Uterus (tissue), 4 donors: ENCODE results near the gene KRTAP4-5. TPM values are rescaled to one million over a fixed set of nuclear protein-coding genes. Genes with fewer than 3 reads are reported as not detected.
"Not testable (repeated sequence)": the region's sequence is repeated elsewhere in the genome, so short reads cannot be mapped to it uniquely, and the experiment has no call there.

Experiments
- DNase-seq, 2 donors: peaks; one replicate each; pipeline ENCODE4 v3.0.0-alpha.2; 2019 to 2020
- H3K27ac ChIP-seq, 2 donors: fragments of 200-600 bp; sonication (generic); 1 replicate in 1 of 2; 2 replicates in 1 of 2; pipeline ENCODE4 v1.5.1; 2016 to 2018
- H3K27me3 ChIP-seq, 2 donors: fragments of 200-600 bp; sonication (generic); one replicate each; pipeline ENCODE4 v1.5.1; 2018 to 2019; ENCODE audit warnings: control low read depth in 1 of 2
- H3K36me3 ChIP-seq, 2 donors: fragments of 200-600 bp; sonication (generic); one replicate each; pipeline ENCODE4 v1.5.1; 2019; ENCODE audit warnings: control low read depth in 1 of 2
- H3K4me1 ChIP-seq, 2 donors: fragments of 200-600 bp; sonication (generic); one replicate each; pipeline ENCODE4 v1.5.1; 2018 to 2019; ENCODE audit warnings: control low read depth in 1 of 2
- H3K4me3 ChIP-seq, 2 donors: fragments of 200-600 bp; sonication (generic); 1 replicate in 1 of 2; 2 replicates in 1 of 2; pipeline ENCODE4 v1.5.1; 2018 to 2019; ENCODE audit warnings: mild to moderate bottlenecking in 1 of 2
- H3K9me3 ChIP-seq, 2 donors: fragments of 200-600 bp; sonication (generic); one replicate each; pipeline ENCODE4 v1.5.1; 2019; ENCODE audit warnings: control low read depth in 1 of 2
- POLR2A ChIP-seq, 2 donors: fragments of 450-650 bp; IDR thresholded peaks; one replicate each; pipeline ENCODE4 v1.6.1; 2016; ENCODE audit warnings: antibody characterized with exemption in 2 of 2, mild to moderate bottlenecking in 1 of 2, moderate library complexity in 1 of 2
- intact Hi-C: fragments of 100-400 bp; cut with DNase I; formaldehyde crosslinking; loops from one replicate; pipeline ENCODE4 v1.15.1; 2023; ENCODE audit warnings: low total_unique reads
- total RNA-seq, 4 donors: library from RNA; depleted of rRNA in 3 of 4; stranded (reverse); fragments of >200 nt in 3 of 4; gene quantifications; one replicate each; pipeline versions ENCODE4 v1.1.0 to v1.2.4, GENCODE V29; 2014 to 2023
- TF ChIP-seq, protein P1 (sequence below), 4 experiments: fragments of 200-600 bp in 2 of 4; fragments of 450-650 bp in 2 of 4; sonication (generic) in 2 of 4; IDR thresholded peaks; one replicate each; pipeline ENCODE4 v1.5.1; 2016 to 2019; ENCODE audit warnings: antibody characterized with exemption in 4 of 4, mild to moderate bottlenecking in 2 of 4, moderate library complexity in 1 of 4
- donor health status: DM: yes; HTN: yes; CAD: no.

The KRTAP4-5 gene
- total RNA-seq, 4 donors from 2014 or later = not detected

DNA sequence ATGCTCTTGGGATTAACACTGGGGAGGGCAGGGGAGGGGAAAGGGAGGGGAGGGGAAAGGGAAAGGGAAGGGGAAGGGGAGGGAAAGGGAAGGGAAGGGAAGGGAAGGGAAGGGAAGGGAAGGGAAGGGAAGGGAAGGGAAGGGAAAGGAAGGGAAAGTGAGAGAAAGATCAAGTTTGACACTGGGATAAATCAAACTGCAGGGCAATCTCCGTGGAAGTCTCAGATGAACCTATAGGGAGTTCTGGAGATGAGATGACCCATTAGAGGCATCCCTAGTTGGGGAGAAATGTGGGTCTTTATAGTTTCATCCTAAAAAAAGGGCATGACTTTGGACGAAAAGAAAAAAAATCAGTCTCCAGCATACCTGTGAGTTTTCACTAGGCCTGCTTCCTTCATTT lies 27.9 kb downstream of the KRTAP4-5 start:
- intact Hi-C loops = no loop called here
- no peak for DNase-seq
- no peak for TF ChIP-seq POLR2A (IDR thresholded peaks at IDR 0.05)
- TF ChIP-seq, protein P1, sequence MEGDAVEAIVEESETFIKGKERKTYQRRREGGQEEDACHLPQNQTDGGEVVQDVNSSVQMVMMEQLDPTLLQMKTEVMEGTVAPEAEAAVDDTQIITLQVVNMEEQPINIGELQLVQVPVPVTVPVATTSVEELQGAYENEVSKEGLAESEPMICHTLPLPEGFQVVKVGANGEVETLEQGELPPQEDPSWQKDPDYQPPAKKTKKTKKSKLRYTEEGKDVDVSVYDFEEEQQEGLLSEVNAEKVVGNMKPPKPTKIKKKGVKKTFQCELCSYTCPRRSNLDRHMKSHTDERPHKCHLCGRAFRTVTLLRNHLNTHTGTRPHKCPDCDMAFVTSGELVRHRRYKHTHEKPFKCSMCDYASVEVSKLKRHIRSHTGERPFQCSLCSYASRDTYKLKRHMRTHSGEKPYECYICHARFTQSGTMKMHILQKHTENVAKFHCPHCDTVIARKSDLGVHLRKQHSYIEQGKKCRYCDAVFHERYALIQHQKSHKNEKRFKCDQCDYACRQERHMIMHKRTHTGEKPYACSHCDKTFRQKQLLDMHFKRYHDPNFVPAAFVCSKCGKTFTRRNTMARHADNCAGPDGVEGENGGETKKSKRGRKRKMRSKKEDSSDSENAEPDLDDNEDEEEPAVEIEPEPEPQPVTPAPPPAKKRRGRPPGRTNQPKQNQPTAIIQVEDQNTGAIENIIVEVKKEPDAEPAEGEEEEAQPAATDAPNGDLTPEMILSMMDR (IDR thresholded peaks at IDR 0.05) = no peak
- H3K4me1 ChIP-seq = no peaks in the 10 kb centered on the region
- no peak overlapping the region for H3K27ac ChIP-seq
- H3K36me3 ChIP-seq = no peaks in the 10 kb centered on the region
- H3K27me3 ChIP-seq = no peaks in the 10 kb centered on the region
- H3K9me3 ChIP-seq = no peaks in the 10 kb centered on the region
- H3K4me3 ChIP-seq = no peak overlapping the region

DNA sequence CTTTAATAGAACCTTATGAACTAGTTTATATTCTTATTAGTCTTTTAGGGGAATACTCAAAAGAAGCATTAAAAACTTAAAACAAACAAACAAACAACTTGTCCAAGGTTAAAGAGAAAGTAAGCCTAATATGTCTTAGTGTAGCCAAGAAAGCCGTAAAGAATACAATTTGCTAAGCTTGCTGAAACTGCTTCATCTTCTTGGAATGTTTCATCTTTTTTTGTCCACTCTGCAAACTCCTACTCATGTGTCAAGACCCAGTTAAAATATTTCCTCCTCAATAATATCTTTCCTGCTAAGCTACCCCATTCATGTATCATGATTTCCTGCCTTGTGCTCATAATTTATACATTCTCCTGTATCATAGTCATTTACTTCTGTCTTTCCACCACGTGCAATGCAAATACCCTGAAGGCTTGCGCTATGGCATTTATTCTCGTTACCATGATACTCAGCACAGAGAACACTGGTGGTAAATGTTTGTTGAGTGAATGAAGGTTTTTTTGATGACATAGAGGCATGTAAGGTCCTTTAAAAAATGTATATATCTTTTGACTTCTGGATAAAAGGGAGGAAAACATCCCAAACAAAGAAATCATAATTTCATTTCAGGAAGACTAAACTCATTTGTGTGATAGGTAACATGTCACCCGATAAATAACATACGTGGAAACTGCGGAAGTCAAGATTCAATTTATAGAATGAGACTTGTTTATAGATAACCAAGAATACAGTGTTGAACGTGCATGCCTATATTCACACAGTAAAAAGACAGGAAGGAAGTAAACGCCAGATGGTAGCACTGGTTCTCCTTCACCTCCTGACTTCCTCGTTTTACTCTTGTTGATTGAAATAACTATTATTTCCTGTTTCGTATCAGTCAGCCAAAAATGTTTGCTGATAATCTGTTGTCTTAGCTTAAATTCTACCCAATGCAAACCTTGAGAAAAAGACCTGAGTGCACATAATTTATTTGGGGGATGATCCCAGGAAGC lies 29.6 kb downstream of the KRTAP4-5 start:
- H3K36me3 ChIP-seq, H3K9me3 ChIP-seq, H3K27me3 ChIP-seq, H3K27ac ChIP-seq, DNase-seq, intact Hi-C loops, H3K4me1 ChIP-seq, H3K4me3 ChIP-seq: not testable (repeated sequence)

DNA sequence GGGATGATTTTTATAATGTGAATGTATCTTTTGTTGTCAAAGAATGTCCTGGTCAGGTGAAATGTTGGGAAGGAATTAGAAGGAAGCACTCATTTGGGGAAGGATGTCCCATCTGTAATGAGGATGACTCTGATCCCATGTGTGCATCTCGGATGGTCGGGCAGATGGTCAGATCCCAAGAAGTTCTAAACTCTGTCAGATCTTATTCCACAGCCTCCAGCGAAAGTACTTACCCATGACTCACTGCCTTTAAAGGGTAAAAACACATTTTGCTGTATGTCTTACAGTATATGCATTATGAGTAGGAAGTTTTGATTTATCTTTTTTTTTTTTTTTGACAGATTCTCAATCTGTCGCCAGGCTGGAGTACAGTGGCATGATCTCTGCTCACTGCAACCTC lies 30.9 kb downstream of the KRTAP4-5 start:
- H3K9me3 ChIP-seq = no peaks in the 10 kb centered on the region
- H3K4me1 ChIP-seq = no peaks in the 10 kb centered on the region
- intact Hi-C loops = no loop called here
- H3K4me3 ChIP-seq = no peak overlapping the region
- DNase-seq = no peak
- H3K27ac ChIP-seq = no peak overlapping the region
- TF ChIP-seq POLR2A (IDR thresholded peaks at IDR 0.05) = no peak
- TF ChIP-seq, protein P1 (IDR thresholded peaks at IDR 0.05) = no peak
- H3K36me3 ChIP-seq = no peaks in the 10 kb centered on the region
- no peaks in the 10 kb centered on the region for H3K27me3 ChIP-seq

DNA sequence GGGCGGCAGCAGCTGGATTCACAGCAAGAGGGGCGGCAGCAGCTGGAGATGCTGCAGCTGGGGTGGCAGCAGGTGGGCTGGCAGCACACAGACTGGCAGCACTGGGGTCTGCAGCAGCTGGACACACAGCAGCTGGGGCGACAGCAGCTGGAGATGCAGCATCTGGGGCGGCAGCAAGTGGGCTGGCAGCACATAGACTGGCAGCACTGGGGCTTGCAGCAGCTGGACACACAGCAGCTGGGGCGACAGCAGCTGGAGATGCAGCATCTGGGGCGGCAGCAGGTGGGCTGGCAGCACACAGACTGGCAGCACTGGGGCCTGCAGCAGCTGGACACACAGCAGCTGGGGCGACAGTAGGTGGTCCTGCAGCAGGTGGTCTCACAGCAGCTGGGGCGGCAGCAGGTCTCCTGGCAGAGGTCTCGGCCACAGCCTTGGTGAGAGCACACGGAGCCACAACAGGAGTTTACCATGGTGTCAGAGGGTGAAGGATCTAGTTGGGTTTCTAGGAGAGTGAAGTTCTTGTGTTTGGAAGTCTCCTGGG lies 31.7 kb downstream of the KRTAP4-5 start, which contains the start of gene KRTAP4-11:
Gene KRTAP4-11 (minus strand): TSS at position 528 of the 541 bp plus-strand sequence. CDS start 58 bp downstream, at position 470.
- H3K4me1 ChIP-seq, DNase-seq, H3K9me3 ChIP-seq, H3K27me3 ChIP-seq, H3K27ac ChIP-seq, H3K36me3 ChIP-seq, H3K4me3 ChIP-seq, intact Hi-C loops: not testable (repeated sequence)

DNA sequence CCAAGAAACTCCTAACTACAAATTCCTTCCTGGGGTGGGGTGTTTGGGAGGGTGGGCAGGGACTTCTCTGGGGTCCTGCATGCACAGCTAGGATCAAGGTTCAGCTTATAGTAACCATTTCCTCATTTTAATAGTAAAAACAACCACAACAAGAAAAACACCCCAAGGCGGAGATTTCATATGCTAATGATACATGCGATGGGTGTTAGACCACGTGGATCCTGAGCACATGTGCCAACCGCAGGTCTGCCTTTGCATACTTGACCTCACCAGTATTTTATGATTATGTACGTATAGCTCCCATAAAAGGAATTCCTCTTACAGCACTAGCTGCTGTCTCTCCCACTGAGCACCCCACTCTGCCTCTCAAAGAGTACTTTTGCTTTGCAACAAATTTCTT lies 33.3 kb downstream of the KRTAP4-5 start:
- DNase-seq = no peak
- no peaks in the 10 kb centered on the region for H3K9me3 ChIP-seq
- no peaks in the 10 kb centered on the region for H3K27me3 ChIP-seq
- H3K36me3 ChIP-seq = no peaks in the 10 kb centered on the region
- no peak overlapping the region for H3K4me3 ChIP-seq
- intact Hi-C loops = no loop called here
- no peak for TF ChIP-seq POLR2A (IDR thresholded peaks at IDR 0.05)
- TF ChIP-seq, protein P1 (IDR thresholded peaks at IDR 0.05) = no peak
- H3K27ac ChIP-seq = no peak overlapping the region
- no peaks in the 10 kb centered on the region for H3K4me1 ChIP-seq
